Measurements from ENCODE around the gene TTC9B. TPM values are rescaled to one million over a fixed set of nuclear protein-coding genes. Genes with fewer than 3 reads are reported as not detected.
A peak's percentile ranks its signal among the peaks of the same experiment; 100 is the strongest.

Gene TTC9B
- total and polyA plus RNA-seq, 4 donors: 0.14 TPM; not detected in 3

- DNase-seq (ENCODE audit: low spot score): peak; percentile 81
- peak within 1 kb of the TSS; percentile 78 to 97 (median 89) for H3K4me3 ChIP-seq (ENCODE audit: low read depth in 1 of 3, low read length in 3 of 3)
- TF ChIP-seq ZBTB33 (IDR thresholded peaks at IDR 0.05) (no peak), JUND (IDR thresholded peaks at IDR 0.05) (no peak), CTCF (IDR thresholded peaks at IDR 0.05; ENCODE audit: low read depth, low read length, missing input control) (no peak), FOXA1 (IDR thresholded peaks at IDR 0.05) (no peak), SP1 (IDR thresholded peaks at IDR 0.05) (peak; percentile 17), REST (IDR thresholded peaks at IDR 0.05) (no peak), YY1 (IDR thresholded peaks at IDR 0.05) (peak; percentile 29), TAF1 (conservative IDR thresholded peaks at IDR 0.05) (no peak), NR2F2 (IDR thresholded peaks at IDR 0.05) (no peak), ATF3 (IDR thresholded peaks at IDR 0.05) (no peak), RXRA (IDR thresholded peaks at IDR 0.05) (no peak), MAX (IDR thresholded peaks at IDR 0.05) (no peak), HNF4G (IDR thresholded peaks at IDR 0.05) (no peak), RAD21 (IDR thresholded peaks at IDR 0.05) (no peak), HNF4A (conservative IDR thresholded peaks at IDR 0.05) (no peak)
These were observed 27.0 kb downstream of the TTC9B start, which contains the start of gene MAP3K10 for GRCh38 chr19:40190891-40191835. MAP3K10 (plus strand) TSS chr19:40191426; CDS start chr19:40192032, 606 bp downstream.

More at GRCh38 chr19:40190891-40191835, 27.0 kb downstream of the TTC9B start, which contains the start of gene MAP3K10:
- Histone ChIP-seq H3K27me3 (ENCODE audit: control insufficient read depth in 4 of 4, insufficient read depth in 4 of 4, low read length in 3 of 4) (no peaks in the 10 kb centered on the region), H3K9me3 (ENCODE audit: control insufficient read depth in 4 of 4, low read length in 3 of 4) (no peaks in the 10 kb centered on the region), H3K4me1 (ENCODE audit: control insufficient read depth in 4 of 4, insufficient read depth in 4 of 4, low read length in 3 of 4) (peaks cover 0 to 15% (median 5%) of the 10 kb centered on the region in 4 donors), H3K9ac (ENCODE audit: low read depth in 1 of 2, low read length in 2 of 2) (peak within 1 kb of the TSS; percentile 68 to 83), H3K27ac (ENCODE audit: low read depth in 1 of 2, low read length in 2 of 2) (peak within 1 kb of the TSS; percentile 92 to 95), H3K36me3 (ENCODE audit: control insufficient read depth in 4 of 4, insufficient read depth in 3 of 4, low read depth in 1 of 4, low read length in 3 of 4) (no peaks in the 10 kb centered on the region)
- WGBS: under 1% methylated on average over 116 of the region's 116 CpGs

All from liver (tissue), 9 donors.